Measurements from ENCODE around the gene MT1A.

- TF ChIP-seq EZH2 (IDR thresholded peaks at IDR 0.05; ENCODE audit: borderline replicate concordance, low read depth, low read length, severe bottlenecking), result no peak
- no peak for TF ChIP-seq CTCF (IDR thresholded peaks at IDR 0.05; ENCODE audit: borderline replicate concordance, extremely low read depth, low read length, poor library complexity, severe bottlenecking)
Observed at GRCh38 chr16:56645311-56645710, 6.8 kb downstream of the MT1A start.
